GM18498 (cell line): ENCODE measurements around the gene HOXC10.

Experiments used
- ATAC-seq: cut with Tn5 transposase; IDR thresholded peaks from one replicate; pipeline ENCODE4 v1.9.1; 2021; ENCODE audit warnings: mild to moderate bottlenecking, moderate library complexity; ENCODE audit not compliant: unreplicated experiment

The HOXC10 gene

DNA sequence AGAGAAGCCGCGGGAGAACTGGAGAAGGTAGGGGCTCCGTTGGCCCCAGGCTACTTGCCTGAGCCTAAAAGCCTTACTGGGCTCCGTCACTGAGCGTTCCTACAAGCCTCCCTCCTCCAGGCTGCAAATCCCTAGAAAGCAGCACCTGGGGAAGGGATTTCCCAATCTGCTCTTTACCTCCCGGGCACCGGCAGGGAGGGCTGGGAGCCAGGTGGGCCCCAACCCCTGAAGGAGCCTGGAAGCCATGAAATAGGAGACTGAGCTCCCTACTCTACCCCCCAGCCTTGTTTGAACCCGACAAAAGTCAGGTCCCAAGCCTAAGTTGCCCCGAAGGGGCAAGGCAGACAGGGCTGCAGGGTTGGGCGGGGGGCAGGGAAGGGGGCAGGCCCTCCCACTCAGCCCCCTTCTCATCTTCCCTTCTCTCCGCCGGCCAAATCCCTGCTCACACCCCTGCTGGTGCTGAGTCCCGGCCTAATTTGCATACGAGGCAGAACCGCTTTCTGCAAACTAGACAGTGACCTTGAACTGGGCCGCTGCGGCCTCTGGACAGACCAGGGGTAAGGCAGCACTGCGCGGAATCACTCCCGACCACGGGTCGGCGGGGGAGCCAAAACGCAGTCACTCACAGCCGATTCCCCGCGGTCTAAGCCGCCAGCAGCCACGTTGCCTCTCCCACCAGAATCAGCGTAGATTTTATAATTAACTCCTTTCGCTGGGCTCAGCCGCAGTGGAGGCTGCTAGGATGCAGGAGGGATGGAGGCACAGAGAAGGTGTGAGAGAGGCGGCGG, 34.0 kb upstream of the HOXC10 start:
- ATAC-seq, result no peak

DNA sequence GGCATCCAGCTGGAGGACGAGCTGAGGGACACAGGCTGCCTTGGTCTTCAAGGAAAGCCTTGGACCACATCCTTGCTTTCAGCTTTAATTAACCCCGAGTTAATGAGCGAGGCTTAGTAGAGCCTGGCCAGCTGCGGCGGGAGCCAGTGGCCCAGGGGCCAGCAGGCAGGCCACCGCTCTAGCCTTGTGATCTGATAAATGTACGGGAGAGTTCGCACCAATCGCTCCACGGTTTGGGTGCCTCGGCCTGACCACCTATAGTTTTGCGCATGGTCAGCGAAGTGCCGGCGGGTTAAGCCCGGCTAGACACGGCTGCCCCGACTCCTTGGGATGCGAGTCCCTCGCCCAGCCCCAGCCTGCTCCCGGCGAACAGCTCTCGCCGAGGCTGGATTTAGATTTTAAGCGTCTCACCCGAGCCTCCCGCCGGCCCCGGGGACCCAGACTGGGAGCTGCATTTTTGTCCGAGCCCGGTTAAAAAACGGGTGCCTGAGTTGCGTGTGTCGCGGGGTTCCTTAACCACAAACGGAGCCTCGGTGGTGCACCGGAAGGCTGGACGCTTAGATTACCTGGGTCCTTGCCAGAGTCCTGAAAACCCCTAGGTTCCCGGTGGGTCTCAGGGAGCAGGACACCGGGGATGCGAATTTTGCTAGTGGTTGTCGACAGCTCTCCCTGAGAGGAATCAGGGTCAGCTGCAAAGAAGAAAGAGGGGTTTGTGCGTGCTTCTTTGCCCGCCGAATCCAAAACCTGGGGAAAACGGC, 33.2 kb upstream of the HOXC10 start:
- ATAC-seq, result no peak

DNA sequence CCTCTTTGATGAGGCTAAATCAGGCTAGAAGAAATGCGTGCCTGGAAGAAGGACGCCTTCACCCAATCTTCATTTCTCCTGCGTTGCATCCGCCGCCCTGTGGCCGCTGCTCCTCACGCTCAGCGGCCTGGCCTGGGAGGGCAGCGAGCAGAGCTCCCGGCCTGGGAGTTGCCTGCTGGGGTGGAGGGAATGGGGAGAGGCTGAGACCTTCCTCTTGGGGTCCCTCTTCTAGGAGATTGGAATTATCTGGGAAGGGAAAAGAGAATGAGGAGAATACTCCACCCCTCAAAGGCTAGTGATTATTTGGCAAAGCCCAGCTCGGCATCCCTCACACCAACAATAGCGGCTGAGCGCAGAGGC, 32.6 kb upstream of the HOXC10 start:
- ATAC-seq, result no peak

- ATAC-seq, result no peak
These were observed 31.8 kb upstream of the HOXC10 start for GRCh38 chr12:53952871-53953734.

GRCh38 chr12:53953831-53954693, 30.9 kb upstream of the HOXC10 start:
- ATAC-seq, result no peak

- ATAC-seq, result no peak
These were observed 30.3 kb upstream of the HOXC10 start, which contains the start of gene HOXC12 for GRCh38 chr12:53954694-53955035. TSS of gene HOXC12 (plus strand) at chr12:53954903. CDS start at chr12:53954930, 27 bp downstream.

- no peak for ATAC-seq
These were observed 29.7 kb upstream of the HOXC10 start for GRCh38 chr12:53955036-53955775.

GRCh38 chr12:53955776-53956250, 29.1 kb upstream of the HOXC10 start:
- ATAC-seq, result no peak

DNA sequence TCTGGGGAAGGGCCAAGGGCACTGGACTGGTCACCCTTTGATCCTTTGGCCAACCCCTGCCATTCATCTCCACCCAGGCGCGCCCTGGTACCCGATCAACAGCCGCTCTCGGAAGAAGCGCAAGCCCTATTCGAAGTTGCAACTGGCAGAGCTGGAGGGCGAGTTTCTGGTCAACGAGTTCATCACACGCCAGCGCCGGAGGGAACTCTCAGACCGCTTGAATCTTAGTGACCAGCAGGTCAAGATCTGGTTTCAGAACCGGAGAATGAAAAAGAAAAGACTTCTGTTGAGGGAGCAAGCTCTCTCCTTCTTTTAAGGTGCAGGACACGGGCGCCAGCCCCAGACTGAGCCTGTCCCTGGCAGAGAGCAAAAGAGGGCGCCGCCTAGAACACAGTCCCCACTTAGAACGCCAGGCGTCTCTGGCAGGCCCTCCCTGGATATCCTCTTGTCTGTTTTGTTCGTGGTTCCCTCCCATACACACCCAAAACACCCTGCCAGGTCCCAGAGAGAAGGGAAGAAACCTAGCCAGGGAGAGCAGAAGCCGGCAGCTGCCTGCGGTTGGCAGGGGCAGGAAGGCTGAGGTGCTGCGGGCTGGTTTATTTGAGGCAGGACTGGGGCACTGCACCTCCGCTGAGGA, 28.6 kb upstream of the HOXC10 start:
- ATAC-seq, result no peak

GRCh38 chr12:53956914-53957536, 27.9 kb upstream of the HOXC10 start:
- ATAC-seq, result no peak

- ATAC-seq, result no peak
These were observed 26.8 kb upstream of the HOXC10 start for GRCh38 chr12:53958128-53958527.

DNA sequence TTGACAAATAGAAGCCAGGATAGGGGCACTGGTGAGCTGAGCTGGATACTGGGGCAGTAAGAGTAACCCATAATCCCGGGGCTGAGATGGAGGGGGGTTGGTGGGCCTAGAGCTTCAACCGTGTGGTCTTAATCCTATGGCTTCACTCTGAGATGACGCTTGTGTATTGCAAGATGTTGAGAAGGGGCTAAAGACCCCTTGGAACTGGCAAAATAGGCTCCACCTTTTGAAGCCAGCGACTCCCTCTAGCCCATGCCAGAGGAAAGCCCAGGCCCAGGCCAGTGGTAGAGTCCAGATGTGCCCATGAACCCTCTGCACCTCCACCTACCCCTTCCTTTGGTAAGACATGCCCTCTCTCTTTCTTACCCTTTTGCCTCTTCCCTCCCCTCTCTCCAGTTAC, 25.6 kb upstream of the HOXC10 start:
- no peak for ATAC-seq

DNA sequence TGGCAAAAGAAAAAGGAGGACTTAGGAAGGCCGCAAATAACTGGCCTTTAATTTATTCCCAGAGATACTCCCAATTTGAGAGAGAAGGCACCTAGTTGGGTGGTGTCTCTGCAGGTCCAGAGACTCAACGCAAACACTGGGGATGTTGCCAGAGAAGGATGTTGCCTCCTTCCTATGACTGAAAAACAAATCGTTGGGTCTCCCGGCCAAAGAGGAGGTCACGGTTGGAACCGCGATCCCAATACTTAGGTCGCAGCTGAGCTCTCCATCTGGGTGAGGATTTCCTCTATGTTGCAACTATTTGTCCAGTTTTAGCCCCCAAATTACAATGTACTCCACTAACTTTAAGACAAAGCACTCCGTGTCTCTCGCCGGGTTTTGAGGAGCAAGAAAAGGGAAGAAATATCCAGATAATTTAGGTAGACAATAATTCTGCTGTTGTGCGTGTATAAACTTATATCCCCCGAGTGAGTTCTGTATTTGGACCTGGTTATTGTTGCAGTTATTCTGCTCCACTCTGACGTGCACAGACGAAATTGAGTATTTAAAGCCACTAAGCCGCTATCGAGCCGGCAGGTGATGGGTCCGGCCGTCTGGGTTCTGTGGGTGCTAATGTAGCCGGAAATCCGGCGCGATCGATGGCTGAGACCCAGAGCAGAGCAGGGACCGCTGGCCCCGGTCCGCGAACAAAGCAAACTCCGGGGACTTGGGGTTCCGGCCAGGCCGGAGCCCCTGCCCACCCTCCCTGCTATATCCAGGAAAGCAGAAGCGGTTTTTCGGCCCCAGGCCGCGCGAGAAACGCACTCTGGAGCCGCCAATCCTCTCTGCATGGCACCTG, 24.5 kb upstream of the HOXC10 start:
- no peak for ATAC-seq

GRCh38 chr12:53961025-53961761, 23.8 kb upstream of the HOXC10 start:
- ATAC-seq, result no peak

- no peak for ATAC-seq
These were observed 21.9 kb upstream of the HOXC10 start for GRCh38 chr12:53963005-53963404.

GRCh38 chr12:53963434-53964314, 21.3 kb upstream of the HOXC10 start:
- no peak for ATAC-seq
